ENCODE results near the gene MRPL40.

The MRPL40 gene

GRCh38 chr22:19460036-19460435 lies 27.7 kb downstream of the MRPL40 start:
- Histone ChIP-seq H3K4me3 (replicated peaks; ENCODE audit: insufficient read depth, low read length) (no peak overlapping the region), H3K27me3 (ENCODE audit: insufficient read depth, poor library complexity, severe bottlenecking) (no peaks in the 10 kb centered on the region), H3K27ac (replicated peaks) (no peak overlapping the region)
- TF ChIP-seq CTCF (IDR thresholded peaks at IDR 0.05; ENCODE audit: insufficient read depth, low read length) (no peak), POLR2AphosphoS5 (IDR thresholded peaks at IDR 0.05; ENCODE audit: low read depth) (no peak), SPI1 (IDR thresholded peaks at IDR 0.05; ENCODE audit: borderline replicate concordance, low read depth) (no peak), REST (IDR thresholded peaks at IDR 0.05; ENCODE audit: insufficient replicate concordance, low read depth) (no peak), GABPA (IDR thresholded peaks at IDR 0.05; ENCODE audit: low read depth) (no peak)
- no peak for DNase-seq (ENCODE audit: low read depth in 1 of 2, low spot score in 1 of 2)

GRCh38 chr22:19461506-19461905 lies 29.2 kb downstream of the MRPL40 start:
- H3K27me3 ChIP-seq (ENCODE audit: insufficient read depth, poor library complexity, severe bottlenecking), result no peaks in the 10 kb centered on the region
- TF ChIP-seq GABPA (IDR thresholded peaks at IDR 0.05; ENCODE audit: low read depth), result no peak
- no peak for TF ChIP-seq SPI1 (IDR thresholded peaks at IDR 0.05; ENCODE audit: borderline replicate concordance, low read depth)
- TF ChIP-seq REST (IDR thresholded peaks at IDR 0.05; ENCODE audit: insufficient replicate concordance, low read depth), result no peak
- TF ChIP-seq POLR2AphosphoS5 (IDR thresholded peaks at IDR 0.05; ENCODE audit: low read depth), result no peak
- no peak for TF ChIP-seq CTCF (IDR thresholded peaks at IDR 0.05; ENCODE audit: insufficient read depth, low read length)
- DNase-seq (ENCODE audit: low read depth in 1 of 2, low spot score in 1 of 2), result no peak
- no peak overlapping the region for H3K4me3 ChIP-seq (replicated peaks; ENCODE audit: insufficient read depth, low read length)
- no peak overlapping the region for H3K27ac ChIP-seq (replicated peaks)

- no peaks in the 10 kb centered on the region for H3K27me3 ChIP-seq (ENCODE audit: insufficient read depth, poor library complexity, severe bottlenecking)
- DNase-seq (ENCODE audit: low read depth in 1 of 2, low spot score in 1 of 2), result no peak
- H3K4me3 ChIP-seq (replicated peaks; ENCODE audit: insufficient read depth, low read length), result no peak overlapping the region
- no peak overlapping the region for H3K27ac ChIP-seq (replicated peaks)
- TF ChIP-seq POLR2AphosphoS5 (IDR thresholded peaks at IDR 0.05; ENCODE audit: low read depth) (no peak), SPI1 (IDR thresholded peaks at IDR 0.05; ENCODE audit: borderline replicate concordance, low read depth) (no peak), CTCF (IDR thresholded peaks at IDR 0.05; ENCODE audit: insufficient read depth, low read length) (no peak), REST (IDR thresholded peaks at IDR 0.05; ENCODE audit: insufficient replicate concordance, low read depth) (no peak), GABPA (IDR thresholded peaks at IDR 0.05; ENCODE audit: low read depth) (no peak)
Observed at GRCh38 chr22:19463008-19463407, 30.7 kb downstream of the MRPL40 start.
